K562 (cell line): ENCODE results near the gene HHIPL1. TPM values are rescaled to one million over a fixed set of nuclear protein-coding genes. Genes with fewer than 3 reads are reported as not detected.
A peak's percentile ranks its signal among the peaks of the same experiment; 100 is the strongest.

Source experiments
- ATAC-seq: fragments of 200-7000 bp; cut with Tn5 transposase; 3 replicates; pipeline ENCODE4 v1.9.1; 2020; ENCODE audit warnings: moderate library complexity
- BruUV-seq: library from RNA; stranded (reverse); fragments of 400-500 nt; replicated peaks from 2 replicates; lab custom pipeline; 2021; lab: Mats Ljungman, UMichigan
- CTCF ChIA-PET: fragments of 300-600 bp; formaldehyde crosslinking; extraction: SDS; loops from one replicate; lab custom pipeline; 2021; ENCODE audit warnings: low intra/inter-chr PET ratio; lab: Yijun Ruan, JAX
- POLR2A ChIA-PET: fragments of 300-600, 350-650 bp; sonication (Branson Sonifier 250); formaldehyde crosslinking; extraction: SDS; loops from one replicate; lab custom pipeline; 2021; ENCODE audit warnings: antibody characterized with exemption, inconsistent platforms; lab: Yijun Ruan, JAX
- DNase-seq, 4 experiments: peaks; one replicate each; pipeline versions ENCODE4 v3.0.0 to v3.0.0-alpha.2; 2011 to 2018; ENCODE audit warnings: low spot score in 3 of 4, mixed read lengths in 3 of 4; ENCODE audit errors: extremely low read depth in 1 of 4
- FAIRE-seq: peaks from 2 replicates; lab custom pipeline; 2011; peaks lifted over from hg19 to GRCh38; lab: Jason Lieb, UNC
- H2AFZ ChIP-seq: 2 replicates; pipeline ENCODE4 v1.6.0; 2011; ENCODE audit warnings: low read depth, low read length, control low read depth, inconsistent platforms
- H3K27ac ChIP-seq: fragments of 200-600 bp; 3 replicates; pipeline ENCODE4 v1.8.0; 2011; ENCODE audit warnings: low read depth, mild to moderate bottlenecking, control low read depth, inconsistent platforms, low read length, moderate library complexity, mixed read lengths; ENCODE audit errors: extremely low read depth
- H3K27me3 ChIP-seq, 2 experiments: fragments of 300-600 bp in 1 of 2; 2 replicates in 1 of 2; 3 replicates in 1 of 2; pipeline versions ENCODE4 v1.6.0 to v1.8.0; 2011; ENCODE audit warnings: inconsistent platforms in 2 of 2, low read length in 2 of 2, mild to moderate bottlenecking in 1 of 2, mixed read lengths in 1 of 2, moderate library complexity in 1 of 2; ENCODE audit not compliant: control insufficient read depth in 2 of 2, insufficient read depth in 2 of 2
- H3K36me3 ChIP-seq: fragments of 300-600 bp; 3 replicates; pipeline ENCODE4 v1.8.0; 2011; ENCODE audit warnings: mild to moderate bottlenecking, low read length, inconsistent platforms; ENCODE audit not compliant: control insufficient read depth, insufficient read depth
- H3K4me1 ChIP-seq, 2 experiments: fragments of 200-600 bp in 1 of 2; replicated peaks in 1 of 2; 2 replicates in 1 of 2; 3 replicates in 1 of 2; pipeline versions ENCODE4 v1.5.1 to v1.8.0; 2011; ENCODE audit warnings: inconsistent platforms in 2 of 2, low read length in 2 of 2, mild to moderate bottlenecking in 1 of 2, mixed read lengths in 1 of 2, moderate library complexity in 1 of 2; ENCODE audit not compliant: control insufficient read depth in 2 of 2, insufficient read depth in 2 of 2
- H3K4me2 ChIP-seq: 2 replicates; pipeline ENCODE4 v1.6.1; 2011; ENCODE audit warnings: low read length, control low read depth, inconsistent platforms, mixed read lengths; ENCODE audit not compliant: insufficient read depth
- H3K4me3 ChIP-seq: fragments of 200-600 bp; sonication (generic), shearing (Covaris generic); 2 replicates; pipeline ENCODE4 v1.5.1; 2016; ENCODE audit warnings: control low read depth, inconsistent platforms
- H3K79me2 ChIP-seq: fragments of 200-600 bp; 3 replicates; pipeline ENCODE4 v1.8.0; 2011; ENCODE audit warnings: low read length, inconsistent platforms; ENCODE audit not compliant: control insufficient read depth, insufficient read depth
- H3K9ac ChIP-seq, 2 experiments: 2 replicates each; pipeline versions ENCODE4 v1.6.0 to v1.6.1; 2011; ENCODE audit warnings: low read depth in 2 of 2, low read length in 2 of 2, control low read depth in 1 of 2, inconsistent platforms in 1 of 2, mild to moderate bottlenecking in 1 of 2, mixed read lengths in 1 of 2; ENCODE audit not compliant: insufficient read depth in 1 of 2
- H3K9me1 ChIP-seq: one replicate; pipeline ENCODE4 v1.6.0; 2011; ENCODE audit warnings: inconsistent platforms, mild to moderate bottlenecking, low read length, moderate library complexity; ENCODE audit not compliant: control insufficient read depth, insufficient read depth
- H3K9me3 ChIP-seq: replicated peaks from 2 replicates; pipeline ENCODE4 v1.5.1; 2011; ENCODE audit warnings: low read depth, low read length, inconsistent platforms; ENCODE audit not compliant: control insufficient read depth, insufficient read depth
- H4K20me1 ChIP-seq: replicated peaks from 2 replicates; pipeline ENCODE4 v1.6.1; 2011; ENCODE audit warnings: low read length, inconsistent platforms, mixed read lengths; ENCODE audit not compliant: control insufficient read depth, insufficient read depth
- NFATC3 ChIP-seq: fragments of 450-650 bp; IDR thresholded peaks from 2 replicates; pipeline ENCODE4 v1.6.1; 2017; ENCODE audit warnings: mild to moderate bottlenecking
- POLR2G ChIP-seq: fragments of 200-400 bp; formaldehyde crosslinking; IDR thresholded peaks from 2 replicates; pipeline ENCODE4 v1.6.1; 2017; ENCODE audit warnings: low read depth, mild to moderate bottlenecking, antibody characterized with exemption, low read length, moderate library complexity
- ZBTB12 ChIP-seq: fragments of 250-450 bp; sonication (Bioruptor Pico); IDR thresholded peaks from 2 replicates; pipeline ENCODE4 v1.4.0; 2020
- ZNF263 ChIP-seq: sonication (generic); formaldehyde crosslinking; IDR thresholded peaks from 2 replicates; pipeline ENCODE4 v1.8.0; 2022; ENCODE audit warnings: mild to moderate bottlenecking, missing genetic modification reagents, borderline replicate concordance
- WGBS: fragments of 100-300 bp; shearing (Covaris generic); methylation state at CpG from one replicate; pipeline ENCODE4 v1.1.6; 2016; ENCODE audit warnings: low coverage, mixed read lengths; ENCODE audit not compliant: insufficient coverage; ENCODE audit errors: missing lambda C conversion rate; 5-methylcytosine and 5-hydroxymethylcytosine counted together
- in situ Hi-C: fragments of 300-500 bp; cut with MboI; formaldehyde crosslinking; loops from 4 replicates; pipeline ENCODE4 v1.15.0; 2018; ENCODE audit warnings: inconsistent platforms, mixed read lengths
- intact Hi-C: fragments of 100-400 bp; cut with micrococcal nuclease; formaldehyde crosslinking; loops from 2 replicates; pipeline ENCODE4 v1.14.2; 2022
- polyA plus RNA-seq, 8 experiments: library from polyadenylated mRNA; depleted of rRNA in 4 of 8; stranded (reverse) in 5 of 8; unstranded in 3 of 8; fragments of >200 nt; fragmentation: Nextera tagmentation in 2 of 8; fragmentation: Illumina TruSeq in 1 of 8; extraction: Ambion mirVana in 2 of 8; extraction: Trizol in 1 of 8; gene quantifications; 2 replicates each; pipeline versions ENCODE4 v1.2.1 to v1.2.3, GENCODE V29; 2011 to 2014; ENCODE audit warnings: inconsistent platforms in 1 of 8, missing spikeins in 1 of 8
- total RNA-seq, 7 experiments: library from RNA; depleted of rRNA in 6 of 7; stranded (reverse); fragments of >200 nt in 6 of 7; fragmentation: Illumina TruSeq in 2 of 7; extraction: Trizol in 2 of 7; gene quantifications; 2 replicates each; pipeline versions ENCODE4 v1.2.1 to v1.2.3, GENCODE V29; 2011 to 2021; ENCODE audit warnings: low replicate concordance in 1 of 7

Gene HHIPL1
- total and polyA plus RNA-seq, 9 of the 15 experiments (the other 6 are each of a cell fraction or from before 2014, with no cell fraction given): not detected

- Histone ChIP-seq H3K4me3 (no peak overlapping the region), H4K20me1 (no peaks in the 10 kb centered on the region; the same call in none of the 2 replicates), H3K4me2 (no peak overlapping the region), H2AFZ (no peak overlapping the region), H3K9me1 (no peaks in the 10 kb centered on the region), H3K27me3 (peaks cover 3 to 56% of the 10 kb centered on the region in 2 experiments; a peak in 3 of 5 replicates), H3K27ac (no peak overlapping the region), H3K36me3 (no peaks in the 10 kb centered on the region), H3K79me2 (no peaks in the 10 kb centered on the region), H3K9ac (no peak overlapping the region), H3K4me1 (peaks cover 0 to 4% of the 10 kb centered on the region in 2 experiments; a peak in 2 of 5 replicates)
- WGBS: 5% methylated on average over 8 of the region's 10 CpGs
- FAIRE-seq: no peak
- intact Hi-C loops: no loop called here
- no peak for DNase-seq
- POLR2A ChIA-PET: no interaction called here
- in situ Hi-C loops: no loop called here
- no TSS peak for BruUV-seq
- ATAC-seq: no peak
- TF ChIP-seq POLR2G (no peak), ZNF263 (CRISPR knock-in tag) (peak; percentile 45; the same call in 1 of the 2 replicates), NFATC3 (no peak), ZBTB12 (CRISPR knock-in tag) (no peak)
- TF ChIP-seq, all 486 proteins: peak for 1
- no peaks in the 10 kb centered on the region for H3K9me3 ChIP-seq
- CTCF ChIA-PET: no interaction called here
Observed at GRCh38 chr14:99662846-99663245, 17.9 kb downstream of the HHIPL1 start.
